GM19438 (cell line): ENCODE data around the gene DPH5.
A peak's percentile ranks its signal among the peaks of the same experiment; 100 is the strongest.
"Not testable (repeated sequence)": the region's sequence is repeated elsewhere in the genome, so short reads cannot be mapped to it uniquely, and the experiment has no call there.

Experiments
- ATAC-seq: cut with Tn5 transposase; IDR thresholded peaks from one replicate; pipeline ENCODE4 v1.9.1; 2021; ENCODE audit warnings: low read depth; ENCODE audit not compliant: unreplicated experiment

The DPH5 gene

DNA sequence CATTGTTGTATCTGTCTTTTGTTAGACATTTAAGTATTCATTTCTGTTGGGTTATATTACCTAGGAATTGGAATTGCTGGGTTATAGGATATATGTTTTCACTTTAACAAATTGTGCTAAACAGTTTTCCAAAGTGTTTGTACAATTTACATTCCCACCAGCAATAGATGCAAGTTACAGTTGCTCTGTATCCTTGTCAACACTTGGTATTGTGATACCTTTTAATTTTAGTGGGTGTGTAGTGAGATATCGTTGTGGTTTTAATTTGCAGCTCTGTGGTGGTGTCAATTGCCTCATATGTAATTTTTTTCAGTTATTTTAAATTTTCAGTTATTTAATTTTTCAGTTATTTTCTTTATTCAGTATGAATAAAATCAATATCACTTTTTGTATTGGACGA is 7.4 kb upstream of the DPH5 start:
- ATAC-seq, result no peak

DNA sequence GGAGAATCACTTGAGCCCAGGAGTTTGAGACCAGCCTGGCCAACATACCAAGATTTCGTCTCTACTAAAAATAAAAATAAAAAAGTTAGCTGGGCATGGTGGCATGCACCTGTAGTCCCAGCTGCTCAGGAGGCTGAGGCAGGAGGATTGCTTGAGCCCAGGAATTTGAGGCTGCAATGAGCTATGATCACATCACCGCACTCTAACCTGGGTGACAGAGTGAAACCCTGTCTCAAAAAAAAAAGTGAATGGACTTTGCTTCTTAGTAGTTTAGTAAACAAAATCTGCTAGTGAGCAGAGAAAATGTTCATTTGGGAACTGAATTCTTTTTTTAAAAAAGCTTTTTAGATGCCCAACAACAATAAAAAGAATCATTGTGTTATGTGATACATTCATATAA is 6.5 kb upstream of the DPH5 start:
- ATAC-seq, result not testable (repeated sequence)

GRCh38 chr1:101030881-101031280 is 5.3 kb upstream of the DPH5 start:
- ATAC-seq, result no peak

GRCh38 chr1:101029184-101029583 is 3.6 kb upstream of the DPH5 start:
- no peak for ATAC-seq

DNA sequence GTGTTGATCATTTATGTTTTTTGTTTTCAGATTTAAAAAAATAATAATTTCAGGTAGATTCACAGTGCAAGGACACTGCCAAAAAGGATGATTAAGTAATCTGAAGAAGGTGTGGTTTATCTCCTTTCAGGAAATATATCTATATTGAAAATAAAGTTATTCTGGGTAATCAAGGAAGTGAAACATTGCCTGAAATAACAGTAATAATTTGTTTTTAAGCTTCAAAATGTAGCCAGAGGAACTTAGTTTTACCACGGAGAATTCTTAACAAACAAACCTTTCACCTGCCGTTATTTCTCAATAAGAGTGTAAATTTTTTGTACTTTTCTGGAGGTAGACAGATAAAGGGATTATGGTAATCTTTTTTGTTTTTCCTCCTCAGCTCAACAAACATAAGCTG is 2.9 kb upstream of the DPH5 start:
- no peak for ATAC-seq

DNA sequence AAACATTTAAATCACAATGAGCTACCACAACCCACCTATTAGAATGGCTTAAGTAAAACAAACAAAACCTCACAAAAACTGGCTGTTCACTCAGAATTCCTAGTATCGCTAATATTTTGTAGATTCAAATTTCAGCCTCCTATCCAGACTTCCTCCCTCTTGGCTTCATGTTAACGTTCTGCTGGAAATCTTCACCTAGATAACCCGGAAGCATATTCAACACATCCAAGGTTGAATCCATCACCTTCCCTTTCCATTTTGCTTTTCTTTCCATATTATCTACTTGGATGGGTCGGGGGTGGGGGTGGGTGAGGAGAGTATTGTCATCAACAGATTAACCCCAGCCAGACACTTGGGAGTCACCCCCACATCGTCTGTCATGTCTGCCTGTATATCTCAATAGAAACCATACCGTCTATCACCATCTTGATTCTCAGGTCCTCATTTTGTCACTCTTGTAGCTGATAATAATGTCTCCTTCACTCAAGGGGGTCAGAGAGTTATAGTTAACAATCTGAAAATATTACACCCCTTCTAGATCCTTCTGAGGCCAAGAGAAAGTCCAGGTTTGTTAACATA is 1.7 kb upstream of the DPH5 start:
- no peak for ATAC-seq

GRCh38 chr1:101026430-101026788 is 825 bp upstream of the DPH5 start:
- ATAC-seq, result no peak

DNA sequence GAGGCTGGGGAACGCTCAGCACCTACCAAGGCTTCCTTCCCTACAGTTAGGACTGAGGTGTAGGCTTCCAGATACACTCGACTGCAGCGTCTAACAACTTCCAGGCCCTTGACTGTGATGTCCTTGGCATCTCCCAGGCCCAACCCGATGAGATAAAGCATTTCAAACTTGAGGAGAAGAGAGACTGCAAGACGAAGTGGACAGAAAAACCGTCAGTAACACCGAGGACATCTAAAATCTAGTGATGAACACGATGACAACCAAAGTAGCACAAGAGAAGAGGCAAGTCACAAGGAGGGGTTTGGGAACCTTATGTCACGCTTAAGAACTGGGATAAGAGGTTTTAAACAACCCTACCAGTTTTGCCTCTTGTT is 314 bp downstream of the DPH5 start:
- peak; percentile 22 for ATAC-seq

GRCh38 chr1:101022294-101022693 is 3.3 kb downstream of the DPH5 start:
- no peak for ATAC-seq

GRCh38 chr1:101017448-101017847 is 8.1 kb downstream of the DPH5 start:
- no peak for ATAC-seq

DNA sequence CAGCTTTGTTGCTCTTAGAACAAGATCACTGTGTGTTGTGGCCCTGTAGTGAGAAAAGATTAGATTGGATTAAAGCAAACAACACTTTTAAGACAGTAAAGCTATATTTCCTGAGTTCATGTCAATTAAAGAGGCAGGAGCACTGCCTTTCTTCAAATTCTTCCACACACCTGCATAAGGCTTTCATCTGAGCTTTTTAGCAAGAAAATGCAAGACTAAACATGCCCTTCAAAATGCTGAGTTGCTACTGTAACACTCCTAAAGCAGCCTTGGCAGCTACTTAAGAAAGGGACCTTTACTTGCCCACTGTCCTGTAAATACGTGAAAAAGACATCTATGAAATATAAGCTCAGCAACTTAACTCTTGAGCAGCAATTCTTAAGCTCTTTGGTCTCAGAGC is 11.8 kb downstream of the DPH5 start:
- no peak for ATAC-seq

- ATAC-seq, result no peak
These were observed 17.3 kb downstream of the DPH5 start for GRCh38 chr1:101008229-101008834.

- ATAC-seq, result no peak
These were observed 19.0 kb downstream of the DPH5 start for GRCh38 chr1:101006553-101006952.

DNA sequence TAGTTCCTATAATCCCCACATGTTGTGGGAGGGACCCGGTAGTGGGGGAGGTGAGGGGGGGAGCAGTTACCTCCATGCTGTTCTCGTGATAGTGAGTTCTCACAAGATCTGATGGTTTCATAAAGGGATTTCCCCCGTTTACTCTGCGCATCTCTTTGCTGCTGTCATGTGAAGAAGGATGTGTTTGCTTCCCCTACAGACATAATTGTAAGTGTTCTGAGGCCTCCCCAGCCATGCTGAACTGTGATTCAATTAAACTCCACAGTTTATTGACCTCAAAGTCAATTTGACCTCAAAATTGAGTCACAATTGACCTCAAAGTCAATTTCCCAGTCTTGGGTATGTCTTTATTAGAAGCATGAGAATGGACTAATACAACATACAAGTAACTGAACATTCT is 19.7 kb downstream of the DPH5 start:
- ATAC-seq, result no peak

DNA sequence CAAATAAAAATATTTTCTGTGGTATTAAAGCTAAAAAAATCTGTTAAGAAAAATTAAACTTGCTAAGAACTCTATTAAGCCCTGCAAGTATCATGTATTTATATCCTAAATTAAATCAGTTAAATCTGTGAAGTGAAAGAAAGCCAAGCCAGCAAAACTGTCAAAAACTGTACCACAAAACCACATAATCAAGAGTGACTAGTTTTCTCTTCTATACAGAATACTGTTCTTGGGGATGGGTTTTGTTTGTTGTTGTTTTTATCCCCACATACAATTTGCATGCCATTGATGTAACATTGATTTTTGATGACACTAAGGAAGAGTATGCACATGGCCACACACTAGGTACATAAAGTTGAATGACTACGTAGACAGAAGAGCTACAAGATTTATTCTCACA is 20.4 kb downstream of the DPH5 start:
- ATAC-seq, result no peak

DNA sequence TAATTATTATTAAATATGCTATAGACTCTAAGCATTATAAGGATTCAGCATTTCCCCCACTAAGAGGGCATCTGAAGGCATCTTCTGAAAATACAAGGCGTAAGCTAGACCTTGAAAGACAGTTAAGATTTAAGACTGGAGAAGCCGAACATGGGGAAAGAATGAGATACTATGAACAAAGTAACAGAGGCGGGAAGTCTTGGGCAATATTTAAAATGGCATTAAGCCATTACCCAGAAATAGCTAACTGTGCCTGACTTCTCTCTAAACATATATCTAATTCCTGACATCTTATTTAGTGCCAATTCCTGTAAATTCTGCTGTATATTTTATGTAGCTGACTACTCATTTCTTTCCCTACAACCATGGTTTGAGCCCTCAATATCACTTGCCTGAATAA is 20.9 kb downstream of the DPH5 start:
- ATAC-seq, result no peak

DNA sequence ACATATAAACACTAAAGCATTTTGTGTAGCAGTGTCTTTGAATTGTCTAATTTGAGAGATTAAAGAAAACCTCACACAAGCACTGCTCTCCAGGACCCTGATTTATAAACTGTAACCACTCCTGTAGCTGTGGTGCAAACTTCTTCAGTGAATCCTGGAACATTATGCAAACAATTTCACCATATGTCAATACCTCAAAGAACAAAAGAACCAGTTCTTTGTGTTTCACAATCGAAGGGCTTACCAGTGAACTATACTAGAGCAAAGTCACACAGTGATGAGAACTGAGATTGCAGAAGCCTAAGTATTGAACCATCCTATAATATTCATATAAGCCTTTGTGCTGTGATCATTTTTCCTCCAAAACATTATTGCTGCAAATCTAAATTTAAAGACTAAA is 21.5 kb downstream of the DPH5 start:
- no peak for ATAC-seq

- ATAC-seq, result no peak
These were observed 22.5 kb downstream of the DPH5 start for GRCh38 chr1:101003012-101003650.

GRCh38 chr1:101002551-101002950 is 23.0 kb downstream of the DPH5 start:
- ATAC-seq, result no peak

- ATAC-seq, result no peak
These were observed 25.3 kb downstream of the DPH5 start for GRCh38 chr1:101000131-101000873.

DNA sequence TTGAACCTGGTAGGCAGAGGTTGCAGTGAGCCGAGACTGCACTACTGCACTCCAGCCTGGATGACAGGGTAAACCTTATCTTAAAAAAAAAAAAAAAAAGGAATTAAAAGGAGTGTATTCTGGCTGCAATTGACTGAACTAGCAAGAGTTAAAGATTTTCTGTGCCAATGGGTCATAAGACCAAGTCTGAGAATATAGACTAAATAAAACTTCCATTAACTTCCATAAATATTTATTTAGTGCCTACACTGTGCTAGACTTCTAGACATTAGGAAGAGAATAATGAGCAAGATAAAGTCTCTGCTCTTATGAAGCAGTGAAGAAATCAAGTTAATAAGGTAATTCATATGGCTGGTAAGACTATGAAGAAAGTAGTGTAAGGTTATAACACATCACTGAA is 27.2 kb downstream of the DPH5 start:
- ATAC-seq, result no peak
